ENCODE measurements around the gene KCNJ6. TPM values are rescaled to one million over a fixed set of nuclear protein-coding genes. Genes with fewer than 3 reads are reported as not detected.

Gene KCNJ6
- total and polyA plus RNA-seq, 9 of the 15 experiments (the other 6 are each of a cell fraction or from before 2014, with no cell fraction given): 0.06 to 0.21 (median 0.13) TPM; not detected in 1

- no peak for TF ChIP-seq NR0B1 (IDR thresholded peaks at IDR 0.05; ENCODE audit: partially characterized antibody)
- TF ChIP-seq REST (IDR thresholded peaks at IDR 0.05; ENCODE audit: borderline replicate concordance): peak; percentile 40; the same call in 1 of the 2 replicates
- no peak for TF ChIP-seq REST (CRISPR knock-in tag; IDR thresholded peaks at IDR 0.05; ENCODE audit: low read depth)
- TF ChIP-seq PURB (CRISPR knock-in tag; IDR thresholded peaks at IDR 0.05; ENCODE audit: low read depth): no peak
- no peak for TF ChIP-seq GTF2E2 (tag; IDR thresholded peaks at IDR 0.05)
- no peak for TF ChIP-seq HEY1 (CRISPR knock-in tag; IDR thresholded peaks at IDR 0.05; ENCODE audit: borderline replicate concordance)
- no peak for TF ChIP-seq ZNF133 (CRISPR knock-in tag; IDR thresholded peaks at IDR 0.05)
- peak; percentile 93 for TF ChIP-seq SMARCE1 (IDR thresholded peaks at IDR 0.05)
- TF ChIP-seq ZNF77 (CRISPR knock-in tag; IDR thresholded peaks at IDR 0.05): no peak
- no peak; the same call in 1 of the 2 replicates for TF ChIP-seq CGGBP1 (CRISPR knock-in tag; IDR thresholded peaks at IDR 0.05)
- TF ChIP-seq CBX5 (IDR thresholded peaks at IDR 0.05; ENCODE audit: borderline replicate concordance, low read depth): no peak
- no peak for TF ChIP-seq ZNF79 (CRISPR knock-in tag; IDR thresholded peaks at IDR 0.05; ENCODE audit: low read depth)
- no peak for TF ChIP-seq HOMEZ (CRISPR knock-in tag; IDR thresholded peaks at IDR 0.05)
- TF ChIP-seq ZNF717 (CRISPR knock-in tag; IDR thresholded peaks at IDR 0.05): no peak
- no peak for TF ChIP-seq ZNF436 (CRISPR knock-in tag; IDR thresholded peaks at IDR 0.05)
- TF ChIP-seq ZNF584 (CRISPR knock-in tag; IDR thresholded peaks at IDR 0.05; ENCODE audit: low read depth): no peak
- TF ChIP-seq NFE2L1 (tag; IDR thresholded peaks at IDR 0.05; ENCODE audit: borderline replicate concordance, low read depth): no peak
- no peak for TF ChIP-seq MECOM (CRISPR knock-in tag; IDR thresholded peaks at IDR 0.05)
- TF ChIP-seq ETV5 (CRISPR knock-in tag; IDR thresholded peaks at IDR 0.05; ENCODE audit: low read depth): no peak
Measured at GRCh38 chr21:37564341-37564923, 351.8 kb downstream of the KCNJ6 start (continued).

All from K562 (cell line).